GM21515 (cell line): Measurements from ENCODE around the gene HUS1.
"Not testable (repeated sequence)": the region's sequence is repeated elsewhere in the genome, so short reads cannot be mapped to it uniquely, and the experiment has no call there.

ENCODE experiments used
- ATAC-seq: cut with Tn5 transposase; IDR thresholded peaks from one replicate; pipeline ENCODE4 v1.9.1; 2021; ENCODE audit not compliant: unreplicated experiment

Gene HUS1

GRCh38 chr7:47945261-47946015, 34.0 kb downstream of the HUS1 start:
- peak; percentile 52 for ATAC-seq

- ATAC-seq, result no peak
These were observed 34.7 kb downstream of the HUS1 start for GRCh38 chr7:47944536-47945260.

- ATAC-seq, result no peak
These were observed 35.5 kb downstream of the HUS1 start for GRCh38 chr7:47943676-47944474.

GRCh38 chr7:47942651-47943050, 36.8 kb downstream of the HUS1 start:
- not testable (repeated sequence) for ATAC-seq

- no peak for ATAC-seq
These were observed 37.3 kb downstream of the HUS1 start for GRCh38 chr7:47942132-47942531.

GRCh38 chr7:47941136-47941844, 38.1 kb downstream of the HUS1 start:
- ATAC-seq, result no peak

GRCh38 chr7:47940088-47941013, 39.1 kb downstream of the HUS1 start:
- ATAC-seq, result no peak

GRCh38 chr7:47939425-47940036, 39.9 kb downstream of the HUS1 start:
- no peak for ATAC-seq

- no peak for ATAC-seq
These were observed 40.7 kb downstream of the HUS1 start for GRCh38 chr7:47938574-47939165.

- peak; percentile 57 for ATAC-seq
These were observed 41.5 kb downstream of the HUS1 start for GRCh38 chr7:47937711-47938573.

- peak; percentile 93 for ATAC-seq
These were observed 42.2 kb downstream of the HUS1 start for GRCh38 chr7:47937065-47937687.

GRCh38 chr7:47936323-47936722, 43.1 kb downstream of the HUS1 start:
- no peak for ATAC-seq

GRCh38 chr7:47935336-47935735, 44.1 kb downstream of the HUS1 start:
- no peak for ATAC-seq

- no peak for ATAC-seq
These were observed 44.6 kb downstream of the HUS1 start for GRCh38 chr7:47934831-47935230.

GRCh38 chr7:47933215-47933614, 46.2 kb downstream of the HUS1 start:
- no peak for ATAC-seq

- no peak for ATAC-seq
These were observed 46.9 kb downstream of the HUS1 start for GRCh38 chr7:47932466-47933037.

- no peak for ATAC-seq
These were observed 47.4 kb downstream of the HUS1 start for GRCh38 chr7:47932016-47932415.
